HCT116 (cell line): ENCODE data around the gene PELI1. TPM values are rescaled to one million over a fixed set of nuclear protein-coding genes. Genes with fewer than 3 reads are reported as not detected.

Source experiments
- ATAC-seq: fragments of 200-7000 bp; cut with Tn5 transposase; 2 replicates; pipeline ENCODE4 v1.9.1; 2020; ENCODE audit warnings: mild to moderate bottlenecking, moderate library complexity
- BruUV-seq: library from RNA; stranded (reverse); fragments of 400-500 nt; replicated peaks from 2 replicates; lab custom pipeline; 2021; lab: Mats Ljungman, UMichigan
- CTCF ChIA-PET: fragments of 300-600 bp; sonication (Branson Sonifier 250); formaldehyde crosslinking; loops from one replicate; lab custom pipeline; 2021; ENCODE audit warnings: antibody characterized with exemption; lab: Charles Lee
- POLR2A ChIA-PET: fragments of 300-600, 350-600 bp; sonication (Branson Sonifier 250); formaldehyde crosslinking; loops from one replicate; lab custom pipeline; 2021; ENCODE audit warnings: antibody characterized with exemption; lab: Charles Lee
- RAD21 ChIA-PET, 2 experiments: fragments of 300-600 bp; sonication (Branson Sonifier 250); formaldehyde crosslinking; loops; one replicate each; lab custom pipeline; 2023; ENCODE audit warnings: low total read pairs in 2 of 2; ENCODE audit not compliant: uncharacterized antibody in 2 of 2, unreplicated experiment in 2 of 2, low non-redundant PET in 1 of 2; lab: Charles Lee
- DNase-seq: peaks from one replicate; pipeline ENCODE4 v3.0.0-alpha.2; 2010; ENCODE audit warnings: low read depth, low spot score
- H2AFZ ChIP-seq: fragments of 200-600 bp; shearing (Covaris generic), sonication (generic); 2 replicates; pipeline ENCODE4 v1.6.1; 2017; ENCODE audit warnings: low read depth, mixed run types, mixed read lengths, antibody characterized with exemption, low read length; ENCODE audit not compliant: poor library complexity, severe bottlenecking
- H3K27ac ChIP-seq: 2 replicates; pipeline ENCODE4 v1.5.1; 2012; ENCODE audit warnings: low read depth, low read length
- H3K27me3 ChIP-seq: fragments of 200-600 bp; sonication (generic); 2 replicates; pipeline ENCODE4 v1.6.1; 2016; ENCODE audit warnings: mixed run types, low read length, mixed read lengths; ENCODE audit not compliant: insufficient read depth
- H3K36me3 ChIP-seq, 2 experiments: fragments of 200-500 bp in 1 of 2; fragments of 200-600 bp in 1 of 2; sonication (Bioruptor generic) in 1 of 2; sonication (generic) in 1 of 2; 2 replicates each; pipeline versions ENCODE4 v1.5.1 to v1.6.1; 2014 to 2016; ENCODE audit warnings: low read length in 2 of 2, inconsistent platforms in 1 of 2, mixed read lengths in 1 of 2, mixed run types in 1 of 2; ENCODE audit not compliant: insufficient read depth in 2 of 2, control insufficient read depth in 1 of 2
- H3K4me1 ChIP-seq, 2 experiments: fragments of 200-600 bp in 1 of 2; sonication (generic) in 1 of 2; 2 replicates each; pipeline versions ENCODE4 v1.5.1 to v1.6.1; 2012 to 2017; ENCODE audit warnings: low read length in 2 of 2, inconsistent platforms in 1 of 2, mild to moderate bottlenecking in 1 of 2, mixed read lengths in 1 of 2, mixed run types in 1 of 2, moderate library complexity in 1 of 2; ENCODE audit not compliant: insufficient read depth in 2 of 2, control insufficient read depth in 1 of 2
- H3K4me2 ChIP-seq: fragments of 200-600 bp; sonication (generic); 2 replicates; pipeline ENCODE4 v1.6.1; 2017; ENCODE audit warnings: mixed run types, low read length, mixed read lengths
- H3K4me3 ChIP-seq, 2 experiments: fragments of 200-600 bp in 1 of 2; sonication (generic) in 1 of 2; replicated peaks in 1 of 2; 2 replicates each; pipeline ENCODE4 v1.5.1; 2011 to 2016; ENCODE audit warnings: low read length in 2 of 2, control low read depth in 1 of 2, low read depth in 1 of 2, mild to moderate bottlenecking in 1 of 2, mixed read lengths in 1 of 2, mixed run types in 1 of 2
- H3K79me2 ChIP-seq: fragments of 200-600 bp; sonication (generic); 2 replicates; pipeline ENCODE4 v1.6.1; 2017; ENCODE audit warnings: mild to moderate bottlenecking, mixed run types, low read length, moderate library complexity, mixed read lengths; ENCODE audit not compliant: insufficient read depth
- H3K9ac ChIP-seq: fragments of 200-600 bp; sonication (generic); 2 replicates; pipeline ENCODE4 v1.6.1; 2016; ENCODE audit warnings: low read length, mixed read lengths
- H3K9me2 ChIP-seq: fragments of 200-600 bp; sonication (generic), shearing (Covaris generic); 2 replicates; pipeline ENCODE4 v1.6.1; 2017; ENCODE audit warnings: mixed run types, mild to moderate bottlenecking, moderate library complexity; ENCODE audit not compliant: insufficient read depth
- H3K9me3 ChIP-seq, 2 experiments: fragments of 200-500 bp in 1 of 2; fragments of 200-600 bp in 1 of 2; sonication (Bioruptor generic) in 1 of 2; sonication (generic) in 1 of 2; 2 replicates each; pipeline ENCODE4 v1.6.1; 2014 to 2017; ENCODE audit warnings: low read length in 2 of 2, mixed read lengths in 2 of 2, inconsistent platforms in 1 of 2, low read depth in 1 of 2, mild to moderate bottlenecking in 1 of 2, mixed run types in 1 of 2, moderate library complexity in 1 of 2; ENCODE audit not compliant: control insufficient read depth in 1 of 2, insufficient read depth in 1 of 2
- H4K20me1 ChIP-seq: fragments of 200-600 bp; sonication (generic), shearing (Covaris generic); 2 replicates; pipeline ENCODE4 v1.6.1; 2017; ENCODE audit warnings: mixed run types, mild to moderate bottlenecking, moderate library complexity; ENCODE audit not compliant: insufficient read depth
- ATF3 ChIP-seq: IDR thresholded peaks from 2 replicates; pipeline ENCODE4 v1.6.1; 2012
- CBX3 ChIP-seq: IDR thresholded peaks from 2 replicates; pipeline ENCODE4 v1.6.1; 2012; ENCODE audit warnings: low read depth
- CEBPB ChIP-seq: IDR thresholded peaks from 2 replicates; pipeline ENCODE4 v1.6.1; 2012; ENCODE audit warnings: low read depth
- CTCF ChIP-seq, 3 experiments: fragments of 200-600 bp in 1 of 3; sonication (generic) in 1 of 3; IDR thresholded peaks in 2 of 3; conservative IDR thresholded peaks in 1 of 3; 2 replicates each; pipeline ENCODE4 v1.5.1; 2012 to 2017; ENCODE audit warnings: low read depth in 2 of 3, low read length in 2 of 3, antibody characterized with exemption in 1 of 3, borderline replicate concordance in 1 of 3, control low read depth in 1 of 3, mild to moderate bottlenecking in 1 of 3, mixed read lengths in 1 of 3, mixed run types in 1 of 3, moderate library complexity in 1 of 3; ENCODE audit not compliant: insufficient read depth in 1 of 3
- ELF1 ChIP-seq: IDR thresholded peaks from 2 replicates; pipeline ENCODE4 v1.6.1; 2012; ENCODE audit warnings: low read depth, borderline replicate concordance
- EZH2 ChIP-seq: fragments of 200-600 bp; sonication (generic); IDR thresholded peaks from 2 replicates; pipeline ENCODE4 v1.6.1; 2017; ENCODE audit warnings: antibody characterized with exemption, mixed run types
- EZH2phosphoT487 ChIP-seq: fragments of 200-600 bp; IDR thresholded peaks from 2 replicates; pipeline ENCODE4 v1.6.1; 2018; ENCODE audit warnings: antibody characterized with exemption, borderline replicate concordance
- FOSL1 ChIP-seq: IDR thresholded peaks from 2 replicates; pipeline ENCODE4 v1.6.1; 2012; ENCODE audit warnings: low read depth
- MAX ChIP-seq: IDR thresholded peaks from 2 replicates; pipeline ENCODE4 v1.6.1; 2012
- POLR2AphosphoS5 ChIP-seq: IDR thresholded peaks from 2 replicates; pipeline ENCODE4 v1.6.1; 2011; ENCODE audit warnings: mild to moderate bottlenecking, low read depth, low read length, moderate library complexity
- RAD21 ChIP-seq: IDR thresholded peaks from 2 replicates; pipeline ENCODE4 v1.6.1; 2012; ENCODE audit warnings: low read depth, mild to moderate bottlenecking
- REST ChIP-seq: IDR thresholded peaks from 2 replicates; pipeline ENCODE4 v1.6.1; 2012; ENCODE audit warnings: low read depth
- SP1 ChIP-seq: IDR thresholded peaks from 2 replicates; pipeline ENCODE4 v1.6.1; 2012; ENCODE audit warnings: low read depth
- SRF ChIP-seq: IDR thresholded peaks from 2 replicates; pipeline ENCODE4 v1.6.1; 2012; ENCODE audit warnings: low read depth
- TCF7L2 ChIP-seq: IDR thresholded peaks from 2 replicates; pipeline ENCODE4 v1.7.0; 2011; ENCODE audit warnings: borderline replicate concordance, inconsistent platforms; ENCODE audit not compliant: insufficient read depth, insufficient read length; ENCODE audit errors: extremely low read depth
- YY1 ChIP-seq: IDR thresholded peaks from 2 replicates; pipeline ENCODE4 v1.6.1; 2011; ENCODE audit warnings: low read length, low read depth, moderate library complexity, mild to moderate bottlenecking; ENCODE audit not compliant: insufficient replicate concordance; ENCODE audit errors: extremely low read depth
- ZFX ChIP-seq: fragments of 450-650 bp; IDR thresholded peaks from 2 replicates; pipeline ENCODE4 v1.6.1; 2017
- ZNF274 ChIP-seq: fragments of 200-500 bp; sonication (Bioruptor generic); IDR thresholded peaks from 2 replicates; pipeline ENCODE4 v1.6.1; 2014; ENCODE audit warnings: mild to moderate bottlenecking, low read depth, low read length, inconsistent platforms
- intact Hi-C: fragments of 100-400 bp; cut with micrococcal nuclease; formaldehyde crosslinking; loops from 2 replicates; pipeline ENCODE4 v1.10.0; 2022
- total RNA-seq: library from RNA; stranded (reverse); gene quantifications from one replicate; pipeline ENCODE4 v1.2.1, GENCODE V29; 2021; ENCODE audit not compliant: unreplicated experiment

PELI1 gene
- total RNA-seq, 1 experiment from 2014 or later = 7.9 TPM

GRCh38 chr2:64175419-64176197 lies 31.4 kb upstream of the PELI1 start:
- no peaks in the 10 kb centered on the region for H3K27me3 ChIP-seq
- H3K9me2 ChIP-seq = no peaks in the 10 kb centered on the region
- H3K4me2 ChIP-seq = no peak overlapping the region
- TF ChIP-seq TCF7L2 (no peak), ELF1 (no peak), CTCF (IDR thresholded peaks at IDR 0.05 in 2 of 3, conservative IDR thresholded peaks at IDR 0.05 in 1 of 3; ENCODE audit: borderline replicate concordance in 1 of 3, insufficient read depth in 1 of 3, low read depth in 2 of 3, low read length in 2 of 3) (no peak), ZFX (no peak), POLR2AphosphoS5 (no peak), ATF3 (no peak), RAD21 (no peak), ZNF274 (no peak), REST (no peak), YY1 (no peak), CEBPB (no peak), CBX3 (no peak), SP1 (no peak), EZH2 (no peak), MAX (no peak), FOSL1 (no peak), SRF (no peak), EZH2phosphoT487 (no peak)
- H3K4me3 ChIP-seq = no peak overlapping the region
- no peaks in the 10 kb centered on the region for H4K20me1 ChIP-seq
- H3K4me1 ChIP-seq = no peaks in the 10 kb centered on the region
- no peaks in the 10 kb centered on the region for H3K36me3 ChIP-seq
- ChIA-PET CTCF (no interaction called here), RAD21 (no interaction called here), POLR2A (no interaction called here)
- no peak overlapping the region for H2AFZ ChIP-seq
- no peak overlapping the region for H3K27ac ChIP-seq
- DNase-seq = no peak
- no peaks in the 10 kb centered on the region for H3K9me3 ChIP-seq
- ATAC-seq = no peak
- BruUV-seq = no TSS peak
- no peak overlapping the region for H3K9ac ChIP-seq
- intact Hi-C loops = no loop called here
- H3K79me2 ChIP-seq = no peaks in the 10 kb centered on the region
